Urothelium cell line (cell line): ENCODE measurements around the gene TUT4.

ENCODE experiments used
- DNase-seq: peaks from one replicate; pipeline ENCODE4 v3.0.0; 2011; ENCODE audit warnings: low spot score, mixed read lengths
- FAIRE-seq: peaks from 2 replicates; lab custom pipeline; 2011; peaks lifted over from hg19 to GRCh38; lab: Jason Lieb, UNC

The TUT4 gene

DNA sequence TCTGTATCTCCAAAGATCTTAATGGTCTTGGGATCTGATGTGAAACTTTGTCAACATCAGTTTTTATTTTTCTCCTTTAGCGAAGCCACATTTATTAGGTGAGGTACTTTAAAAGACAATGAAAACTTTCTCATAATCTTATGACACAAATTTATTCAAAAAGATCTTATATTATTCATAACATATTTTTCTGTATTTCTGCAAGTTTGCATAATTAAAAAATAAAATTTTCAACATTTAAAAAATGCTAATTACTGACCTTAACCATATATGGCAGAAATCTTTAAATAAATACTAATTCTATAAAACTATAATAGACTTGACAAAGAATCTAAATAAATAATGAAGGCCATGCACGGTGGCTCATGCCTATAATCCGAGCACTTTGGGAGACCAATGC is 75.9 kb downstream of the TUT4 start:
- DNase-seq = no peak
- FAIRE-seq = no peak

DNA sequence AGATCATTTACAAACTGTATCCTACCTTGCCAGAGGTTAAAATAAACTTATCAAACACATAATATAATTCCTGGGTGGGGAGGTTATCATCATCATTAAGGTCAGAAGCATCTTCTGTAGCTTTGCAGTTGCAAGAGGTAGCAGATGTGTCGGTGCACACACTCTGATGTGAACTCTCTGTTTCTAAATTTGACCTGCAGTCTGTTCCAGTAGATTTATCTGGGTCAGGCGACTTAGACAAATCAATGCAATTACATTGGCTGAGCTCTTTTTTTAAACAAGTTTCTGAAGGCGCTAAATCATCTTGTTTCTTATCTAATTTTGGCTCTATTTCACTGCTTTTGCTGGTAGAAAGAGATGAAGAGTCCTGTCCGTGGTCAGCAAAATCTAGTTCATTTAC is 78.1 kb downstream of the TUT4 start:
- no peak for DNase-seq
- FAIRE-seq = no peak

DNA sequence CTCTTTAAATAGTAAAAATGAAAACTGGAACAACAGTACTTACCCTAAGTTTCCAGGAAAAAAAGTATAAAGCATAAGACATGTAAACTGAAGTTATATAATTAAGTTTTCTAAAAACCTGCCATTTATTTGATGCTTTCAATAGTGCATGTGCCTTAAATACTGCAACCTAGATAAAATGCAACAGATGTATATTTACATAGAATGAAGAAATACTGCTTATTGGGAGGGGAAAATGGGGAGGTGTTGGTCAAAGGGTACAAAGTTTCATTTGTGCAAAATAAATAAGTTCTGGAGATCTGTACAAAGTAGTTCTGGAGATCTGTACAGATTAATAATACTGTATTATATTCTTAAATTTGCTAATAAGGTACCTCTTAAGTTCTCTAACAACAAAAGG is 79.9 kb downstream of the TUT4 start:
- no peak for FAIRE-seq
- DNase-seq = no peak

DNA sequence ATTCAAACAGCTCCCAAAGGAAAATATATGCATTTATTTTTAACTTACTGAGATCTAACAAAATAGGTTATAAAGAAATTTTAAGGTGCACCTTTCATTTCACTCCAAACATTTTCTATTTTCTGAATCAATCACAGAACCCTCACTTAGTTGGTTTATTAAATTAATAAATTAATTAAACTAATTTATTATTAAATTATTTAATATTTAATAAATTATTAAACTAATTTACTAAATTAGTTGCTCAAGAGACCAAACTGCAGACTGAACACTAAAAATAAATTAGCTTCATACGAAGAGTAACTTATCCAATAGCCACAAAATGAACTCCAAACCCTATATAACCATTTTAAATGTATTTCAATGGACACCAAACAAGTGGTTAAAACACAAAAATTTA is 80.5 kb downstream of the TUT4 start:
- FAIRE-seq (no peak), DNase-seq (no peak)

DNA sequence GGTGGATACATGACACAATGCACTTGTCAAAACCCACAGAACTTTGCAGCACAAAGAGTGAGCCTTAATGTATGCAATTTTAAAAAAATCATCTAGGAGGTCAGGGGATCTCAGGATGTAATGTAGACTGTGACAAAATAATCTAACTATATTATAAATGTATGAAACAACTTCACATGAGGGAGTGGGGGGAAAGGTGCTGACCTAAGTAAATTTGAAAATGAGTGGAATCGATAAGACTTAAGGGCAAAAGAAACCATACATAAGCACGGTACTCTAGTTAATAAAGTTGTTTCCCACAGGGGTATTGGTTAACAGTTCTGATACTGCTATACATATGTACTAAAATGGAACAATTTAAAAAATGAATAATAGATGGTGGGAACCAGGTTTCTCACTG is 83.8 kb downstream of the TUT4 start:
- DNase-seq = no peak
- FAIRE-seq = no peak

DNA sequence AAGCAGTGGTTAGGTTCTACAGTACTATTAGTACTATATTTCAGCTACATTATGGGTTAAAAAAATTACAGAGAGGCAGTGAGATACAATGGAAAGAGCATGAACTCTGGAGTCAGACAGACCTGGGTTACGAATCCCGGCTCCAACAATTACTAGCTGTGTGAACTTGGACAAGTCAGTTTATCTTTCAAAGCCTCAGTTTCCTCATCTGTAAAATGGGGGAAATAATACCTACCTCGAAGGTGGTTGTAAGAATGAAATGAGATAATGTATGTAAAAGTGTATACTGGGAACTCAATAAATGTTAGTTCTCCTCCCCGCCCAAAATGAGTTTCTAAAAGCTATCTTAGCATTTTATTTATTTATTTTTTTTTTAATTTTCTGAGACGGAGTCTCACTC is 89.0 kb downstream of the TUT4 start:
- no peak for FAIRE-seq

DNA sequence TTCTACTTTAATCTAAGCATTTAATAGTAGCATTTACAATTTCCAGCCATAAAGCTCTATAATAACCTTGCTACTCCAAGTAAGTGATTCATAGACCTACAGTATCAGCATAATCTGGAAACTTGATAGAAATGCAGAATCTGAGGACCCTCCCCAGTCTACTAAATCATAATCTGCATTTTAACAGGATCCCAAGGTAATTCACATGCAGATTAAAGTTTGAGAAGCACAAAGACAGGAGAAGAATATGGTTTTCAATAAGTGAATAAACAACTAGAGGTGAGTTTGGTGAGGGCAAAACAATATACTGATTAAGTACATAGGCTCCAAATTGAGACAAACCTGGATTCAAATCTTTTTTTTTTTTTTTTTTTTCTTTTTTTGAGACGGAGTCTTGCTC is 91.1 kb downstream of the TUT4 start:
- no peak for DNase-seq
- FAIRE-seq = no peak

More for the DNA sequence above, 89.0 kb downstream of the TUT4 start:
- DNase-seq = no peak

DNA sequence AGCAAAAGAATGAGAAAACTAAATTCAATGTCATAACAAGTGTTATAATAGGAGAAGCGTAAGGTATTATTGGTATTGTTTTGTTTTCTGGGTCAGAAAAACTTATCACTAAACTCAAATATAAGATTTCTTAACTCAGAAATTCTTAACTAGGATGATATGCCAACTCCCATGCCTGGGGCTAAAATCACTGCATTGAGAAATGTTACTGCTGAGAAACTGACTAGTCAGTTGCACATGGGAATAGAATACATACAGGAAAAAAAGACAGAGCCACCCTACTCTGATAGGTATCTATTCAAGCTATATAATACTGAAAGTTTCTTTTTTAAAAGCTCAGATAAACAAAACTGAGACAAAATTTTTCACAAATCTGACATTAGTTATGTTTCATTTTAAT is 92.2 kb downstream of the TUT4 start:
- FAIRE-seq = no peak
- DNase-seq = no peak

DNA sequence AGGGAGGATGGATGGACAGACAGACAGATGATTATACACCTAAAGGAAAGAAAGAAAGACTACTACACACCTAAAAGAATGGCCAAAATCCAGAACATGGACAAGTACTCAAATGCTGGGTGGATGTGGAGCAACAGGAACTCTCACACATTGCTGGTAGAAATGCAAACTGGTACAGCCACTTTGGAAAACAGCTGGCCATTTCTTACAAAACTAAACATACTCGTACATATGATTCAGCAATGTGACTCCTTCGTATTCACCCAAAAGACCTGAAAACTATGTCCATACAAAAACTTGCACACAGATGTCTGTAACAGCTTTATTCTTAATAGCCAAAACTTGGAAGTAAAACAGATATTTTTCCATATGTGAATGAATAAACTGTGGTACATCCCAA is 97.2 kb downstream of the TUT4 start:
- FAIRE-seq (no peak), DNase-seq (no peak)

DNA sequence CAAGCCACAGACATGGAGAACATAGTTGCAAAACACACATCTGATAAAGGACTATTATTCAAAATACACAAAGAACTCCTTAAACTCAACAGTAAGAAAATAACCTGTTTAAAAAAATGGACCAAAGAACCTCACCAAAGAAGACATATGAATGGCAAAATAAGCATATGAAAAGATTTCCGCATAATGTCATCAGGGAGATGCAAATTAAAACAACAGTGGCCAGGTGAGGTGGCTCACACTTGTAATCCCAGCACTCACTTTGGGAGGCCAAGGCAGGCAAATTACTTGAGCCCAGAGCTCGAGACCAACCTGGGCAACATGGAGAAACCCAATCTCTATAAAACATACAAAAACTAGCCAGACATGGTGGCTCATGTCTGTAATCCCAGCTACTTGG is 98.1 kb downstream of the TUT4 start:
- DNase-seq (no peak), FAIRE-seq (no peak)

DNA sequence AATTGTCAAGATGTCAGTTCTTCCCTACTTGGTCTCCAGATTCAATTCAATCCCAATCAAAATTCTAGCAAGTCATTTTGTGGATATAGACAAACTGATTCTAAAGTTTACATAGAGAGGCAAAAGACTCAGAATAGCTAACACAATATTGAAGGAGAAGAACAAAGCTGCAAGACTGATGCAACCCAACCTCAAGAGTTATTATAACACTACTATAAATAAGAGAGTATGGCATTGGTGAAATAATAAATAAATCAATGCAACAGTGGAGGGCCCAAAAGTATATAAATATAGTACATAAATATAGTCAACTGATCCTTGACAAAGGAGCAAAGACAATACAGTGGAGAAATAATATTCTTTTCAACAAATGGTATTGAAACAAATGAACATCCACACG is 98.8 kb downstream of the TUT4 start:
- FAIRE-seq (no peak), DNase-seq (no peak)

DNA sequence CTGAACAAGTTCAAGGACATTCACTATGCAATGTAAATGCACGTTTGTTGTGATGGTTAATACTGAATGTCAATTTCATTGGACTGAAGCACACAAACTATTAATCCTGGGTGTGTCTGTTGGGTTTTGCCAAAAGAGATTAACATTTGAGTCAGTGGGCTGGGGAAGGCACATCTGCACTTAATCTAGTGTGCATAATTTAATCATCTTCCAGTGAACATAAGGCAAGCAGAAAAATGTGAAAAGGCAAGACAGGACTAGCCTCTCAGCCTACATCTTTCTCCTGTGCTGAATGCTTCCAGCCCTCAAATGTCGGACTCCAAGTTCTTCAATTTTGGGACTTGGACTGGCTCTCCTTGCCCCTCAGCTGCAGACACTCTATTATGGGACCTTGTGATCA is 108.4 kb downstream of the TUT4 start:
- no peak for FAIRE-seq

DNA sequence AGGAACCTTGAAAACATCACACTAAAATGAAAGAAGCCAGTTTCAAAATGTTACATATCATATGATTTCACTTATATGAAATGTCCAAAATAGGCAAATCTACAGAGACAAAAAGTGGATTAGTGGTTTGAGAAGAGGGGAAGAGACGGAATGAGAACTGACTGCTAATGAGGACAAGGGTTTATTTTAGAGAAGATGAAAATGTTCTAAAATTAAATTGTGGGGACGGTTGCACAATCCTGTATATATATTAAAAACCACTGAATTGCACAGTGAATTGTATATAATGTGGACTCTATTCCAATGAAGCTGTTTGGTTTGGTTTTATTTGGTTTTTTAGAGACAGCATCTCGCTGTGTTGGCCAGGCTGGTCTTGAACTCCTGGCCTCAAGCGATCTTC is 112.9 kb downstream of the TUT4 start:
- no peak for FAIRE-seq

More for the DNA sequence above, 108.4 kb downstream of the TUT4 start:
- no peak for DNase-seq

DNA sequence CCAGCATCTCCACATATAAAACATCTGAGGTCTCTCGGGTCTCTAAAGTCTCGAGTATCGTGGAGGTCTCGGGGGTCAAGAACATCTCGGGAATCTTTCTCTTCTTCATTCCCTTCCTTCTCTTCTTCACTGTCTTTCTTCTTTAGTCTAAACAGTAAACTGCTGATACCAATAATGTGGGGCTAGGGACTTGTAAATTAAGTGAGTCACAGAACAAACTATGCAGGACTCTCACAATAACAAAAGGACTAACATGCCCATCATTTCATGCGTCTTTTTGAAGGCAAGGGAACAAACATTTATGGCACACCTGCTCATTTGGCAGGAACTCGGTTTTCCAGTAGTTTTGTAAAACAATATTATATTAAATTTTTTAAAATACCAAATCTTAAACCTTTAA is 116.1 kb downstream of the TUT4 start:
- no peak for FAIRE-seq
- no peak for DNase-seq

More for the DNA sequence above, 112.9 kb downstream of the TUT4 start:
- no peak for DNase-seq

DNA sequence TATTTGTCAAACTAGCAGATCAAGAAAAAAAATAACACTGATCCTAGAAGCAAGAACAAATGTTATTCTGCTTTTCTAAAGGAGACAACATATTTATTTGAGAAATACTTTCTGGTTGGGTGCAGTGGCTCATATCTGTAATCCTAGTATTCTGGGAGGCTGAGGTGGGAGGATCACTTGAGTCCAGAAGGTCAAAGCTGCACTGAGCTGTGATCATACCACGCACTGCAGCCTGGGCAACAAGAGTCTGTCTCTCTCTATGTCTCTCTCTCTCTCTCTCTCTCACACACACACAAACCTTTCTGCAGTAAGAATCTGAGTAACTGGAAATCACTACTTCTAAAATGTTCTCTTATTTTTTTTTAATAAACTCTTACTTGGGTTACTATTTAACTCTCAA is 117.2 kb downstream of the TUT4 start:
- DNase-seq = no peak
- FAIRE-seq = no peak

DNA sequence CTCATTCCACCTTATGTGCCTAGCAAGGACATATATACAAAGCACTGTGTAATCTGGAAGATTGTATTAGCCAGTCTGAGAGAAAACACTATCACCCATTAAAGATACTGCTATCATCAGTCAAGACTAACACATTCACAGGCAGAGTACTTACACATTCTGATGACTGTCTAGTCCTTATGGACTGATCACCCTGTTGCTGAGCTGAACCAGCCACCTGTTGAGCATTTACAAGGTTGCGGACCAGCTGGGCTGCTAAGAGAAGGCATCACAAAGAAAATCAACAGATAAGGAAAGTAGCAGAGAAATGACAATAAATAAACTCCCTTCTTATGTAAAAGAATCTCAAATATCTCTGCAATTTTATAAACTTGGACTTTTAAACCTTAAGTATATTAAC is 117.7 kb downstream of the TUT4 start:
- FAIRE-seq (no peak), DNase-seq (no peak)

DNA sequence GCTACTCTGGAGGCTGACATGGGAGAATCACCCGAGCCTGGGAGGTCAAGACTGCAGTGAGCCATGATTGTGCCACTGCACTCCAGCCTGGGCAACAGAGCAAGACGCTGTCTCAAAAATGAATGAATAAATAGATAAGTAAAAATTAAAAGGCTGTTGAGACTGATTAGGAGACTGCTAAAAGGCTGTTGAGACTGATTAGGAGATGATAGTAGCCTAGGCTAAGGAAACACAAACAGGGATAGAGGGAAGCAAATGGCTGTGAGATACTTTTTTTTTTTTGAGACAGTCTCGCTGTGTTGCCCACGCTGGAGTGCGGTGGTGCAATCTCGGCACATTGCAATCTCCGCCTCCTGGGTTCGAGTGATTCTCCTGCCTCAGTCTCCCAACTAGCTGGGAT is 120.1 kb downstream of the TUT4 start:
- FAIRE-seq = no peak
- no peak for DNase-seq

DNA sequence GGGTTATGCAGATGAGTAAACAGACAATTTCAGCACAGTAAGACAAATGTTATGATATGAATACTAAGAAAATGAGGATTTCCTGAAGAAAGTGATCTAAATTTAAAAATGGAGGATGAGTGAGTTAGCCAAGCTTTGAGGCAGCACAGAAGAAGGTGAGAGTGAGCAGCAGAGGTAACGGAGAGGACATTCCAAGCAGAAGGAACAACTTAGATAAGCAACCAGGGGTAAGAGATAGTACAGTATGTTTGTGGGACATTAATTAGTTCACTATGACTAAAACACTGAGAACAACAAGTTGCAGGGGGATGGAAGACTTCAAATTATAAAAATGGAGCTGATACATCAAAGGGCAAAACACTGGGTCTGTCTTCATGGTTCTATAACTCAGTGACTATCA is 125.7 kb downstream of the TUT4 start:
- DNase-seq (no peak), FAIRE-seq (no peak)

DNA sequence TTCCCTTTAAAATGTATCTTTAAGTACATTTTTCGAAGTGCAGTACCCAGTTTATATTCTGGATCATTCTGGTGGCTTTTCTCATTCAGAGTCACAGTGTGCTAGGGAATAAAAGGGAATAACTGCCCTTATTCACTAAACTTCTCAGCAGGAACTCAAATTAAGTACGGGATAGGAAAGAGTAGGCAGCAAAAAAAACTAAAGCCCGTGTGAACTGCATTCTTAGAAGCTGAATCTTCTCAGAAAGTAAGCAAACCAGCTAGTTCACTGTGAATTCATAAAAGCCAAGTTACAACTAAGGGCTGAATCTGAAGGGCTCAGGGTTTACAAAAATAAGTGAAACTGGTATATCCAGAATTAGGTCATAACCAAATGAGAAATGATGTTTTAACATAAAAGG is 126.5 kb downstream of the TUT4 start:
- FAIRE-seq (no peak), DNase-seq (no peak)

DNA sequence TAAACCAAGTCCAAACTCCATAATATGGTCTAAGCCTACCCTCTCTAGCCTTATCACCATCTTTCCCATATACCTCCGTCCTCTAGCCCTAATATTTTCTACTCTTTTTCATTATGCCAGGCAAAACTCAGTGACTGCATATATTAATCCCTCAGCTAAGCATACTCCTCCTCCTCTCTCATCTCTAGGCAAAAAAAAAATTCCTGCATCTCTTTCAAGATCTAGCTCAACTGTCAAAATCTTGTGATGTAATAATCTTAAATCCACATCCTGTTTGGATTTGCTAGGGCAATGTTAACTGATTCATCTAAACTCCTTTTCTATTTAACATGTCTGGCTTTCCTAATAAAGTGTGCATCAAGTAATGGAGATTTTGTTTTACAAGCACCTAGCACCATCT is 128.1 kb downstream of the TUT4 start:
- DNase-seq (no peak), FAIRE-seq (no peak)

DNA sequence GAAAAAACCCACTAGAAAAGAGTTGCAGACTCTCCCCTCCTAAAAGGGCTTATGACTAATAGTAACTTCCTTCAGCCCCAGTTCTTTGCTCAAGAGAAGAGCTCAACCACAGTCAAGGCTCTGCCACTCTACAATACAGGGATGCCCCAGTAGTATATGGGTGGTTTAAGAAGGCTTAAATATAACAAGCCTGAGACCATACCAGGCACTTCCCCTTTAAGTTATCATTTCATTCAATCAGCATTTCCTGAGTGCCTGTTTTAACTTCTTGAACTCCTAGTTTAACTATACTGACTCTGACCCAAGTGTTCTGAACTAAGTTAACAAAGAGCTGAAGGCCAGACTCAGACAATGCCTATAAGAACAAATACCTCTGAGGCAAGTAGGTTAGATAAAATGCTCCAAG is 128.7 kb downstream of the TUT4 start:
- DNase-seq (no peak), FAIRE-seq (no peak)

DNA sequence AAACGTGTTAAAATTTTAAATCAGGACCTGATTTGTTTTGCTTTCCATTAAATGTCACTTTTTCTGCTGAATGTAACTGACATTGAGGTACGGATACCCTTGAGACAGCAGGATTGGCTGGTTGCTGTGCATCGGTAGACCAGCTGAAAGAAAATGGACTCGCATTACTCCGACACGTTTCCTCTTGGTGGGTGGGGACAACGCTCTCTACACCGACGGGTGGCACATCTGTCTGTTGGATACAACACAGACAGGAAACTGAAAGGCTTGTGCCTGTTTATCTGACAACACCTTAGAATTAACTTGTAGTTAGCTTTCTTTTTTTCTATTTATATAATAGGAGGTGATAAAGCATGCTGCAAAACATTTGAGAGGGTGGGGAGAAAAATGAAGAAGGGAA is 129.1 kb downstream of the TUT4 start:
- FAIRE-seq = no peak
- DNase-seq = no peak

DNA sequence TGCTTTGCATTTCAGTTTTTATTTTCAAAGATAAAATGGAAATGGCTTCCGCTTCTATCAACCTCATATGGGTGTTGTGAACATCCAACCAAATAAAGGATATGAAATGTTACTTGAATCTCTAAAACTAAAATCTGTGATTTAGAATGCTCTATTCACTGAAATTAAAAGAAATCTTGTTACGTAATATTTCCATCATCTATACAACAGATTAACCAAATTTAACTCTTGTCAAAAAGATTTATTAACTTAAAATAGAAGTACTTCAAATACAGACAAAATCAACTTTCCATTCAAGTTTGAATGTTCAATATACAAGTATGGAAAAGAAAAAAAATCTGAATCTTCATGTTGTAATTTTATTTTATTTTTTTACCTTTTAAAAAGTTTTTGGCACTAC is 129.8 kb downstream of the TUT4 start:
- no peak for DNase-seq
- FAIRE-seq = no peak

DNA sequence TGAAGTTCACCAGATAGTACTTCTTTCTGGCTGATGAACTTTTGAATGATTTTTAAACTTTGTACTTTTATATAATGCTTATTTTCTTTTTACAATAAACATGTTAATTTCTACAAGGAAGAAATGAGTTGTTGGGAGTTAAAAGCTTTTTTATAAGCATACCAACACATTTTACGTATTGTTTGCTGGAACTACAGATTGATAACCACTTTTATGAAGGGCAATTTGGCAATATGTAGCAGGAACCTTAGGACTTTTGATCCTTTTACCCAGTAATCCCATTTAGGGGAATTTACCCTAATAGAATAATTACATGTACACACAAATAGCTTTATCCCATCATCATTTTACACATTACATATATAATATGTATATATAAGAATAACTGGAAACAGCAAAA is 132.2 kb downstream of the TUT4 start:
- FAIRE-seq (no peak), DNase-seq (no peak)
